ENCODE results near the gene ENTPD6.
"Not testable (repeated sequence)": the region's sequence is repeated elsewhere in the genome, so short reads cannot be mapped to it uniquely, and the experiment has no call there.

The ENTPD6 gene

GRCh38 chr20:25259358-25259757 lies 63.8 kb downstream of the ENTPD6 start:
- DNase-seq = no peak

- no peak for DNase-seq
These were observed 64.3 kb downstream of the ENTPD6 start for GRCh38 chr20:25259788-25260254.

- DNase-seq = not testable (repeated sequence)
These were observed 65.4 kb downstream of the ENTPD6 start for GRCh38 chr20:25260770-25261437.

GRCh38 chr20:25269057-25269832 lies 73.7 kb downstream of the ENTPD6 start:
- DNase-seq = no peak

GRCh38 chr20:25269833-25270170 lies 74.3 kb downstream of the ENTPD6 start:
- no peak for DNase-seq

- no peak for DNase-seq
These were observed 75.3 kb downstream of the ENTPD6 start for GRCh38 chr20:25270829-25271251.

- DNase-seq = no peak
These were observed 76.1 kb downstream of the ENTPD6 start for GRCh38 chr20:25271486-25272222.

GRCh38 chr20:25272223-25273000 lies 76.9 kb downstream of the ENTPD6 start:
- no peak for DNase-seq

GRCh38 chr20:25273046-25273445 lies 77.5 kb downstream of the ENTPD6 start:
- no peak for DNase-seq

- no peak for DNase-seq
These were observed 78.2 kb downstream of the ENTPD6 start for GRCh38 chr20:25273541-25274358.

- no peak for DNase-seq
These were observed 79.0 kb downstream of the ENTPD6 start for GRCh38 chr20:25274481-25274880.

GRCh38 chr20:25274891-25275812 lies 79.6 kb downstream of the ENTPD6 start:
- DNase-seq = no peak

GRCh38 chr20:25275813-25276532 lies 80.5 kb downstream of the ENTPD6 start:
- DNase-seq = no peak

All from central memory CD4-positive, alpha-beta T cell (primary cell).